K562 (cell line): ENCODE data around the gene ATP5F1D. TPM values are rescaled to one million over a fixed set of nuclear protein-coding genes. Genes with fewer than 3 reads are reported as not detected.

ENCODE experiments used
- ATAC-seq: fragments of 200-7000 bp; cut with Tn5 transposase; 3 replicates; pipeline ENCODE4 v1.9.1; 2020; ENCODE audit warnings: moderate library complexity
- BruUV-seq: library from RNA; stranded (reverse); fragments of 400-500 nt; replicated peaks from 2 replicates; lab custom pipeline; 2021; lab: Mats Ljungman, UMichigan
- CTCF ChIA-PET: fragments of 300-600 bp; formaldehyde crosslinking; extraction: SDS; loops from one replicate; lab custom pipeline; 2021; ENCODE audit warnings: low intra/inter-chr PET ratio; lab: Yijun Ruan, JAX
- POLR2A ChIA-PET: fragments of 300-600, 350-650 bp; sonication (Branson Sonifier 250); formaldehyde crosslinking; extraction: SDS; loops from one replicate; lab custom pipeline; 2021; ENCODE audit warnings: antibody characterized with exemption, inconsistent platforms; lab: Yijun Ruan, JAX
- DNase-seq, 4 experiments: peaks; one replicate each; pipeline versions ENCODE4 v3.0.0 to v3.0.0-alpha.2; 2011 to 2018; ENCODE audit warnings: low spot score in 3 of 4, mixed read lengths in 3 of 4; ENCODE audit errors: extremely low read depth in 1 of 4
- FAIRE-seq: peaks from 2 replicates; lab custom pipeline; 2011; peaks lifted over from hg19 to GRCh38; lab: Jason Lieb, UNC
- H2AFZ ChIP-seq: 2 replicates; pipeline ENCODE4 v1.6.0; 2011; ENCODE audit warnings: low read depth, low read length, control low read depth, inconsistent platforms
- H3K27ac ChIP-seq: fragments of 200-600 bp; 3 replicates; pipeline ENCODE4 v1.8.0; 2011; ENCODE audit warnings: low read depth, mild to moderate bottlenecking, control low read depth, inconsistent platforms, low read length, moderate library complexity, mixed read lengths; ENCODE audit errors: extremely low read depth
- H3K27me3 ChIP-seq, 2 experiments: fragments of 300-600 bp in 1 of 2; 2 replicates in 1 of 2; 3 replicates in 1 of 2; pipeline versions ENCODE4 v1.6.0 to v1.8.0; 2011; ENCODE audit warnings: inconsistent platforms in 2 of 2, low read length in 2 of 2, mild to moderate bottlenecking in 1 of 2, mixed read lengths in 1 of 2, moderate library complexity in 1 of 2; ENCODE audit not compliant: control insufficient read depth in 2 of 2, insufficient read depth in 2 of 2
- H3K36me3 ChIP-seq: fragments of 300-600 bp; 3 replicates; pipeline ENCODE4 v1.8.0; 2011; ENCODE audit warnings: mild to moderate bottlenecking, low read length, inconsistent platforms; ENCODE audit not compliant: control insufficient read depth, insufficient read depth
- H3K4me1 ChIP-seq, 2 experiments: fragments of 200-600 bp in 1 of 2; replicated peaks in 1 of 2; 2 replicates in 1 of 2; 3 replicates in 1 of 2; pipeline versions ENCODE4 v1.5.1 to v1.8.0; 2011; ENCODE audit warnings: inconsistent platforms in 2 of 2, low read length in 2 of 2, mild to moderate bottlenecking in 1 of 2, mixed read lengths in 1 of 2, moderate library complexity in 1 of 2; ENCODE audit not compliant: control insufficient read depth in 2 of 2, insufficient read depth in 2 of 2
- H3K4me2 ChIP-seq: 2 replicates; pipeline ENCODE4 v1.6.1; 2011; ENCODE audit warnings: low read length, control low read depth, inconsistent platforms, mixed read lengths; ENCODE audit not compliant: insufficient read depth
- H3K4me3 ChIP-seq: fragments of 200-600 bp; sonication (generic), shearing (Covaris generic); 2 replicates; pipeline ENCODE4 v1.5.1; 2016; ENCODE audit warnings: control low read depth, inconsistent platforms
- H3K79me2 ChIP-seq: fragments of 200-600 bp; 3 replicates; pipeline ENCODE4 v1.8.0; 2011; ENCODE audit warnings: low read length, inconsistent platforms; ENCODE audit not compliant: control insufficient read depth, insufficient read depth
- H3K9ac ChIP-seq, 2 experiments: 2 replicates each; pipeline versions ENCODE4 v1.6.0 to v1.6.1; 2011; ENCODE audit warnings: low read depth in 2 of 2, low read length in 2 of 2, control low read depth in 1 of 2, inconsistent platforms in 1 of 2, mild to moderate bottlenecking in 1 of 2, mixed read lengths in 1 of 2; ENCODE audit not compliant: insufficient read depth in 1 of 2
- H3K9me1 ChIP-seq: one replicate; pipeline ENCODE4 v1.6.0; 2011; ENCODE audit warnings: inconsistent platforms, mild to moderate bottlenecking, low read length, moderate library complexity; ENCODE audit not compliant: control insufficient read depth, insufficient read depth
- H3K9me3 ChIP-seq: replicated peaks from 2 replicates; pipeline ENCODE4 v1.5.1; 2011; ENCODE audit warnings: low read depth, low read length, inconsistent platforms; ENCODE audit not compliant: control insufficient read depth, insufficient read depth
- H4K20me1 ChIP-seq: replicated peaks from 2 replicates; pipeline ENCODE4 v1.6.1; 2011; ENCODE audit warnings: low read length, inconsistent platforms, mixed read lengths; ENCODE audit not compliant: control insufficient read depth, insufficient read depth
- FIP1L1 ChIP-seq: fragments of 200-400 bp; formaldehyde crosslinking; IDR thresholded peaks from 2 replicates; pipeline ENCODE4 v1.6.1; 2018; ENCODE audit warnings: mild to moderate bottlenecking, low read depth, low read length; ENCODE audit not compliant: poor library complexity, severe bottlenecking
- HMGN3 ChIP-seq: IDR thresholded peaks from 2 replicates; pipeline ENCODE4 v1.6.1; 2011; ENCODE audit warnings: borderline replicate concordance, low read depth, mild to moderate bottlenecking, mixed read lengths, low read length; ENCODE audit not compliant: insufficient read length; ENCODE audit errors: extremely low read depth
- PCBP1 ChIP-seq: fragments of 200-400 bp; formaldehyde crosslinking; IDR thresholded peaks from 2 replicates; pipeline ENCODE4 v1.6.1; 2018; ENCODE audit warnings: mild to moderate bottlenecking, low read depth, low read length; ENCODE audit not compliant: poor library complexity, severe bottlenecking
- PRPF4 ChIP-seq: fragments of 200-400 bp; formaldehyde crosslinking; IDR thresholded peaks from one replicate; pipeline ENCODE4 v1.6.1; 2017; ENCODE audit warnings: low read length, low read depth, mild to moderate bottlenecking; ENCODE audit not compliant: insufficient read depth, poor library complexity, severe bottlenecking
- RBFOX2 ChIP-seq: fragments of 200-400 bp; formaldehyde crosslinking; IDR thresholded peaks from 2 replicates; pipeline ENCODE4 v1.6.1; 2017; ENCODE audit warnings: low read depth, mild to moderate bottlenecking, low read length, moderate library complexity
- ZNF263 ChIP-seq: sonication (generic); formaldehyde crosslinking; IDR thresholded peaks from 2 replicates; pipeline ENCODE4 v1.8.0; 2022; ENCODE audit warnings: mild to moderate bottlenecking, missing genetic modification reagents, borderline replicate concordance
- ZNF830 ChIP-seq: fragments of 250-450 bp; sonication (Bioruptor Pico); IDR thresholded peaks from 2 replicates; pipeline ENCODE4 v1.5.0; 2021; ENCODE audit warnings: mild to moderate bottlenecking
- WGBS: fragments of 100-300 bp; shearing (Covaris generic); methylation state at CpG from one replicate; pipeline ENCODE4 v1.1.6; 2016; ENCODE audit warnings: low coverage, mixed read lengths; ENCODE audit not compliant: insufficient coverage; ENCODE audit errors: missing lambda C conversion rate; 5-methylcytosine and 5-hydroxymethylcytosine counted together
- in situ Hi-C: fragments of 300-500 bp; cut with MboI; formaldehyde crosslinking; loops from 4 replicates; pipeline ENCODE4 v1.15.0; 2018; ENCODE audit warnings: inconsistent platforms, mixed read lengths
- intact Hi-C: fragments of 100-400 bp; cut with micrococcal nuclease; formaldehyde crosslinking; loops from 2 replicates; pipeline ENCODE4 v1.14.2; 2022
- polyA plus RNA-seq, 8 experiments: library from polyadenylated mRNA; depleted of rRNA in 4 of 8; stranded (reverse) in 5 of 8; unstranded in 3 of 8; fragments of >200 nt; fragmentation: Nextera tagmentation in 2 of 8; fragmentation: Illumina TruSeq in 1 of 8; extraction: Ambion mirVana in 2 of 8; extraction: Trizol in 1 of 8; gene quantifications; 2 replicates each; pipeline versions ENCODE4 v1.2.1 to v1.2.3, GENCODE V29; 2011 to 2014; ENCODE audit warnings: inconsistent platforms in 1 of 8, missing spikeins in 1 of 8
- total RNA-seq, 7 experiments: library from RNA; depleted of rRNA in 6 of 7; stranded (reverse); fragments of >200 nt in 6 of 7; fragmentation: Illumina TruSeq in 2 of 7; extraction: Trizol in 2 of 7; gene quantifications; 2 replicates each; pipeline versions ENCODE4 v1.2.1 to v1.2.3, GENCODE V29; 2011 to 2021; ENCODE audit warnings: low replicate concordance in 1 of 7
- TF ChIP-seq, protein P1 (sequence below), 2 experiments: IDR thresholded peaks; 2 replicates each; pipeline ENCODE4 v1.6.1; 2012; ENCODE audit warnings: improper control_type of control experiment in 2 of 2, low read depth in 2 of 2, low read length in 2 of 2, borderline replicate concordance in 1 of 2
- TF ChIP-seq, protein P2 (sequence below): fragments of 200-800 bp; sonication (Bioruptor generic); IDR thresholded peaks from 2 replicates; pipeline ENCODE4 v1.6.1; 2017; ENCODE audit warnings: missing genetic modification characterization, missing compliant biosample characterization
- TF ChIP-seq, protein P3 (sequence below): sonication (generic); formaldehyde crosslinking; IDR thresholded peaks from 2 replicates; pipeline ENCODE4 v1.9.0; 2022; ENCODE audit warnings: mild to moderate bottlenecking, missing genetic modification reagents

The ATP5F1D gene
- total and polyA plus RNA-seq, 9 of the 15 experiments (the other 6 are each of a cell fraction or from before 2014, with no cell fraction given) = 3.9 to 409 (median 36.8) TPM

DNA sequence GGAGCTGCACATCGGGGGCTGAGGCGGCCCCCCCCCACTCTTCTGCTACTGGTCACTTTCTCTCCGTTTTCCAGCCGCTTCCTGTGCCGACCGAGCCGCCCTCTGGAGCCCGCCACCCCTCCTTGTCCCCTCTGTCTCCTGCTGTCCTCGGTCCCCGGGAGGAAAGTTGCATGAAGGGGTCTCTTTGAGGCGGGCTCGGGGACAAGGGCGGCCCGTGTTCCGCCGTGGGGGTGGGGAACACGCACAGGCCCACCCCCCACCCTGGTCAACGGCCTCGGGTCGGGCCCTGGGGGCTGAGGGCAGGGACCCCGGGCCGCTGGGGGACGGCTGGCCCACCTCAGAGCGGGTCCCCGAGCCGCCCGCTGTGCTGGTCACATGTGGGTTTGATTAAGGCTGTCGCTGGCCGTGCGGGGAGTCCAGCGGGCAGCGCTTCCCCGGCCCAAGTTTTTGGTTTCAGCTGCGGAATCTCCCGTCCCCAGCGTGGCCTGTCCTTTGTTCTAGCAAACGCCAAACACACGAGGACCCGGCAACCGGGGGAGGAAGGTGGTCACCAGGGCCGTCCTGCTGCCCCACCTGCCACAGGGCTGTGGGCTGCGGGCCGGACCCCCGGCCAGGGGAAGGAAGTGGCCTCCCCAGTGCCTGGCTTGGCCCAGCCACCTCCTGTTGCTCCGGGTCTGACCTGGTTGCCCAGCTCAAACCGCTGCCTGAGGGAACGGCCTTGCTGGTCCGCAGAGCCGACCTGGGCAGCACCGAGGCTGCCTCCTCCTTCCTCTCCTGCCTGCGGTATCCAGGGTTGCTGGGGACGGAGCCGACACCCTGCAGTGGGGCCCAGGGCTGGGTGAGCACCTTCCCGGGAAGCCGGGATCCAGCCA, 46.0 kb downstream of the ATP5F1D start:
- no peak for FAIRE-seq
- TF ChIP-seq, protein P1, sequence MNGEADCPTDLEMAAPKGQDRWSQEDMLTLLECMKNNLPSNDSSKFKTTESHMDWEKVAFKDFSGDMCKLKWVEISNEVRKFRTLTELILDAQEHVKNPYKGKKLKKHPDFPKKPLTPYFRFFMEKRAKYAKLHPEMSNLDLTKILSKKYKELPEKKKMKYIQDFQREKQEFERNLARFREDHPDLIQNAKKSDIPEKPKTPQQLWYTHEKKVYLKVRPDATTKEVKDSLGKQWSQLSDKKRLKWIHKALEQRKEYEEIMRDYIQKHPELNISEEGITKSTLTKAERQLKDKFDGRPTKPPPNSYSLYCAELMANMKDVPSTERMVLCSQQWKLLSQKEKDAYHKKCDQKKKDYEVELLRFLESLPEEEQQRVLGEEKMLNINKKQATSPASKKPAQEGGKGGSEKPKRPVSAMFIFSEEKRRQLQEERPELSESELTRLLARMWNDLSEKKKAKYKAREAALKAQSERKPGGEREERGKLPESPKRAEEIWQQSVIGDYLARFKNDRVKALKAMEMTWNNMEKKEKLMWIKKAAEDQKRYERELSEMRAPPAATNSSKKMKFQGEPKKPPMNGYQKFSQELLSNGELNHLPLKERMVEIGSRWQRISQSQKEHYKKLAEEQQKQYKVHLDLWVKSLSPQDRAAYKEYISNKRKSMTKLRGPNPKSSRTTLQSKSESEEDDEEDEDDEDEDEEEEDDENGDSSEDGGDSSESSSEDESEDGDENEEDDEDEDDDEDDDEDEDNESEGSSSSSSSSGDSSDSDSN (IDR thresholded peaks at IDR 0.05; ENCODE audit: borderline replicate concordance in 1 of 2, low read depth in 2 of 2, low read length in 2 of 2) = 0 out of 4 replicates have a peak, but pooled peaks of 1 of the 2 experiments have one; percentile 11
- no peak for TF ChIP-seq HMGN3
- 0 out of 2 replicates have a peak, but pooled peaks have one; percentile 5 for TF ChIP-seq ZNF263 (CRISPR knock-in tag)
- TF ChIP-seq, protein P2, sequence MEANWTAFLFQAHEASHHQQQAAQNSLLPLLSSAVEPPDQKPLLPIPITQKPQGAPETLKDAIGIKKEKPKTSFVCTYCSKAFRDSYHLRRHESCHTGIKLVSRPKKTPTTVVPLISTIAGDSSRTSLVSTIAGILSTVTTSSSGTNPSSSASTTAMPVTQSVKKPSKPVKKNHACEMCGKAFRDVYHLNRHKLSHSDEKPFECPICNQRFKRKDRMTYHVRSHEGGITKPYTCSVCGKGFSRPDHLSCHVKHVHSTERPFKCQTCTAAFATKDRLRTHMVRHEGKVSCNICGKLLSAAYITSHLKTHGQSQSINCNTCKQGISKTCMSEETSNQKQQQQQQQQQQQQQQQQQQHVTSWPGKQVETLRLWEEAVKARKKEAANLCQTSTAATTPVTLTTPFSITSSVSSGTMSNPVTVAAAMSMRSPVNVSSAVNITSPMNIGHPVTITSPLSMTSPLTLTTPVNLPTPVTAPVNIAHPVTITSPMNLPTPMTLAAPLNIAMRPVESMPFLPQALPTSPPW (CRISPR knock-in tag) = 0 out of 2 replicates have a peak, but pooled peaks have one; percentile 36
- TF ChIP-seq FIP1L1 = peak; percentile 10
- no peak for TF ChIP-seq ZNF830 (CRISPR knock-in tag)
- no peak for TF ChIP-seq PRPF4
- peak; percentile 34 for TF ChIP-seq PCBP1
- 0 out of 2 replicates have a peak, but pooled peaks have one; percentile 5 for TF ChIP-seq RBFOX2
- TF ChIP-seq, protein P3, sequence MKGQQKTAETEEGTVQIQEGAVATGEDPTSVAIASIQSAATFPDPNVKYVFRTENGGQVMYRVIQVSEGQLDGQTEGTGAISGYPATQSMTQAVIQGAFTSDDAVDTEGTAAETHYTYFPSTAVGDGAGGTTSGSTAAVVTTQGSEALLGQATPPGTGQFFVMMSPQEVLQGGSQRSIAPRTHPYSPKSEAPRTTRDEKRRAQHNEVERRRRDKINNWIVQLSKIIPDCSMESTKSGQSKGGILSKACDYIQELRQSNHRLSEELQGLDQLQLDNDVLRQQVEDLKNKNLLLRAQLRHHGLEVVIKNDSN (CRISPR knock-in tag) = peak; percentile 25; the same call in 1 of the 2 replicates
- Histone ChIP-seq H3K27ac (no peak overlapping the region), H3K9ac (peak overlapping the region in 1 of 2 experiments; percentile 64; a peak in 2 of 4 replicates), H3K9me3 (no peaks in the 10 kb centered on the region), H3K9me1 (no peaks in the 10 kb centered on the region), H2AFZ (no peak overlapping the region), H3K4me2 (no peak overlapping the region), H3K4me1 (peaks cover 0 to 92% of the 10 kb centered on the region in 2 experiments; a peak in 2 of 5 replicates), H3K4me3 (no peak overlapping the region), H3K36me3 (no peaks in the 10 kb centered on the region), H3K27me3 (peaks cover 38 to 71% of the 10 kb centered on the region in 2 experiments; a peak in 4 of 5 replicates), H3K79me2 (no peaks in the 10 kb centered on the region), H4K20me1 (peaks cover 14% of the 10 kb centered on the region)
- BruUV-seq = no TSS peak
- intact Hi-C loops (no loop called here), in situ Hi-C loops (no loop called here)
- WGBS = 12% methylated on average over 21 of the region's 55 CpGs
- DNase-seq = no peak
- CTCF ChIA-PET = interaction anchor here (0.6 kb wide), 1 partner anchor 72 kb away, joined by 4 read pairs; no protein-coding TSS in a partner anchor
- peak; percentile 32 for ATAC-seq
- POLR2A ChIA-PET = interaction anchor here (0.5 to 0.6 kb wide), 2 partner anchors 18 to 28 kb away, joined by 3 read pairs; partner anchors contain the start of gene CIRBP
